Measurements from ENCODE around the gene CXCR6.

Gene CXCR6

DNA sequence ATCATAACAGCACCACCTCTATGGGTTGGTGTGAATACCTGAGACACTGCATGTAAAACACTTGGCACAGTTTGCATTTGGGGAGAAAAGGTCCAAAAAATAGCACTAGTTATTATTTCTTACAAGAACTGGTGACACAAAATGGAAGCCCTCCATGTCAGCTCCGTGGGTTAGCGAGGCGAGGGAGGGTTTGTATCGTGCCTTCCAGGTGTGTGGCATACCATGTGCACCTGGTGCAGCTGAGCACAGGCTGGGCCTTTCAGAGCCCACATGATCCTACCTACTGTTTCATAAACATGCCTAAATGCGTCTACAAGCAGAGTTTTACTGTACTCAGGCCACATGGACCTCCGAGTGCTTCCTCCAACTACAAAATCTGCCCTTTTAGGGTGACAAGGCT lies 5.6 kb downstream of the CXCR6 start:
- no peak for TF ChIP-seq ZNF274 (IDR thresholded peaks at IDR 0.05; ENCODE audit: low read depth, low read length)
- H3K4me3 ChIP-seq (ENCODE audit: low read length), result no peak overlapping the region

- TF ChIP-seq ZNF274 (IDR thresholded peaks at IDR 0.05; ENCODE audit: low read depth, low read length), result no peak
- no peak overlapping the region for H3K4me3 ChIP-seq (ENCODE audit: low read length)
Observed at GRCh38 chr3:45949432-45949831, 6.2 kb downstream of the CXCR6 start.

- TF ChIP-seq ZNF274 (IDR thresholded peaks at IDR 0.05; ENCODE audit: low read depth, low read length), result no peak
- H3K4me3 ChIP-seq (ENCODE audit: low read length), result no peak overlapping the region
Observed at GRCh38 chr3:45950131-45950530, 6.9 kb downstream of the CXCR6 start.

GRCh38 chr3:45950686-45951600 lies 7.7 kb downstream of the CXCR6 start:
- no peak overlapping the region for H3K4me3 ChIP-seq (ENCODE audit: low read length)
- TF ChIP-seq ZNF274 (IDR thresholded peaks at IDR 0.05; ENCODE audit: low read depth, low read length), result no peak

DNA sequence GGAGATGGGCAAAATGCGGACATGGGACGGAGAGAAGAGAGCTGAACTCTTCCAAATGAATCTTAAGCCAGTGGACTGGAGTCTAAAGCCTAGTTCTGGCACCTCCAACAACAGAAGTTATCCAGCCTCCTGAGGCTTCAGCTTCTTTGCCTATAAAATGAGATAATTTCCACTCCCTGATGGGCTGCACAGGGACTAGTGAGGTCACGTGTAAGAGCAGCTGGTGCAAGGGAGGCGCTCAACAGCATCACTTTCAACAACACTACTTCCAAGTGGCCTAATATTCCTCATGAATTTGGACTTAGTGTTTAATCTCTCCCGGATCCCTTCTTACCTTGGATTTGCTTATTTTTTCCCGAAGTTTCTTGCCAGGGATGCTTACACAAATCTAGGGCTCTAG lies 8.7 kb downstream of the CXCR6 start:
- TF ChIP-seq ZNF274 (IDR thresholded peaks at IDR 0.05; ENCODE audit: low read depth, low read length), result no peak
- no peak overlapping the region for H3K4me3 ChIP-seq (ENCODE audit: low read length)

DNA sequence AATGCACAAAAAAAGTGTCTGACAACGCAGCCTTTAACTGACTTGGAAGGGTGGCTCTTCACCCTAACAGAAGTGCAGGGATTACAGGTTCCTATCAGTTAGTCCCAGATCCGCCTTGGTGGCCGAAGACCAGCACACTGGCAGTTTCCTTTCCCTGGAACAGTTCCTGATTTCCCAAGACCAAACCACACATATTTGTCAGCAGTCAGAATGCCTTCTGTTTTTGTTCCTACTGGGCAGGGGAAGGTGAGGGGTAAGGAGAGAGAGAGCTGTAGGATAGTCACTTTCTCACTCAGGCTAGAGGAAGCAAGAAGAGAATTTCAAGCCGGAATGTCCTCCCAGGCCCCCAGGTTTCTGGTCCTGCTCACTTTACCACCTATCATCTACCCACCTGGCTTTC lies 9.2 kb downstream of the CXCR6 start:
- H3K4me3 ChIP-seq (ENCODE audit: low read length), result no peak overlapping the region
- TF ChIP-seq ZNF274 (IDR thresholded peaks at IDR 0.05; ENCODE audit: low read depth, low read length), result no peak

DNA sequence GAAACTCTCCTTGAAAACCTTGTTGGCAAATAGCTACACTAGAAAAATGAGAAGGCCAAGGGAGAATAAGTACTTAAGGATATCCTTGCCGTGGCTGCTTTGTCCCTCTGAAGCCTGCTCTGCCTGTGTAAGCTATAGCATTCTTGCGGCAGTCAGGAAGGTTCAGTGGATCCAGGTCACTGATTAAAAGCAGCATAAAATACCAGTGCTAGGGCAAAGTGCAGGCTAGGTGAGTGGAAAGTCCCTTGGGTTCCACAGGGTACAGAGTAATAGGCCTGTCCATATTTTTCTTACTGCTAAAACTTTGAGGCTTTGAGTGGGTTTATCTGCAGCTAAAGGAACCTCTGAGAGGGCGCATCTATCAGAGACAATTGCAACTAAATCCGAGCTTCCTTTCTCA lies 10.3 kb downstream of the CXCR6 start:
- H3K4me3 ChIP-seq (ENCODE audit: low read length), result no peak overlapping the region
- no peak for TF ChIP-seq ZNF274 (IDR thresholded peaks at IDR 0.05; ENCODE audit: low read depth, low read length)

- no peak overlapping the region for H3K4me3 ChIP-seq (ENCODE audit: low read length)
- no peak for TF ChIP-seq ZNF274 (IDR thresholded peaks at IDR 0.05; ENCODE audit: low read depth, low read length)
Observed at GRCh38 chr3:45954306-45954705, 11.0 kb downstream of the CXCR6 start.

DNA sequence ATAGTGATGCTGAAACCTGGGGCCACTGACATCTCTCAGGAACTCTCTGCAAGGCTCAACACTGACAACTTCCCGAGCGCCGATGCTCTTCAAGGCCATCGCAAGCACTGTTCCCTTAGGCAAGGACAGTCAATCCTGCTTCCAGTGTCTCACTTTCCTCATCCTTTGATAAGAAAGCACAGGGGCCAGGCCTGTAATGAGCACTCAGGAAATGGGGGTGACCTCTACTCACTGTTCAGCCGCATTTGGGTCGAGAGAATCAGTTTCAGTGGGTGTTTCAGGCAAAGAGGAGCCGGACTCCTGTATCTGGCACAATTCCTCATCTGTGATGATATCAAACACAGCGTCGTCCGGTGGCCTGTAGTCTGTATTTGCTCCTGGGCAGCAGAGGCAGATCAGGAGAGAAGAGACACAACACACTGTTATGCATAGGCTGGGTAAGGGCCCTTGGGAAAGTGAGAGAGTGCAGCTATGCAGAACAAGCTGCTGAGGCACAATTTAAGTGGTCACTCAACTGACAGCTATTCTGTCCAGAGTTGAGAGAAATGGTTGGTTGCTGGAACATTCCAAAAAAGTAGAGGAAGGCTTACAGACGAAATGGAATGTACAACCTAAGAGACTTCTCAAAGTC lies 11.9 kb downstream of the CXCR6 start:
- H3K4me3 ChIP-seq (ENCODE audit: low read length), result no peak overlapping the region
- TF ChIP-seq ZNF274 (IDR thresholded peaks at IDR 0.05; ENCODE audit: low read depth, low read length), result no peak

GRCh38 chr3:45955706-45956105 lies 12.4 kb downstream of the CXCR6 start:
- TF ChIP-seq ZNF274 (IDR thresholded peaks at IDR 0.05; ENCODE audit: low read depth, low read length), result no peak
- H3K4me3 ChIP-seq (ENCODE audit: low read length), result no peak overlapping the region

DNA sequence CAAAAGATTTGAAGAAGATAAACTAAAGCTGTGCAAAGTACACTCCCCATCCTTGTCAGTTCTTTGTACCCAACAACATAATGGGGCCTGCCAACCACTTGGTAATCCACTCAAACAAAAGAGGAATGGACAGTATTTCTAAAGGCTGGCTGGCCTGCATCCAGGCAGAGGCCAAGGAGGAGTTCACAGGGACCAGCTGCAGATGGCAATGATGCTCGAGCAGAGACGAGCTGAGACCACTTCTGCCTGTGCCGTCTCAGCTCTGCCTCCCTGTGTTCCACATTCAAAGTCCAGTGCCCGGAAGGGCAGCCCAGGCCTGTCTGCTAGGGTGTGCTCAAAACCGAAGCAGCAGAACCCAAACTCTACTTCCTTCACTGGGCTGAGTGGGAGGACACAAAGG lies 14.3 kb downstream of the CXCR6 start:
- no peak overlapping the region for H3K4me3 ChIP-seq (ENCODE audit: low read length)
- TF ChIP-seq ZNF274 (IDR thresholded peaks at IDR 0.05; ENCODE audit: low read depth, low read length), result no peak

DNA sequence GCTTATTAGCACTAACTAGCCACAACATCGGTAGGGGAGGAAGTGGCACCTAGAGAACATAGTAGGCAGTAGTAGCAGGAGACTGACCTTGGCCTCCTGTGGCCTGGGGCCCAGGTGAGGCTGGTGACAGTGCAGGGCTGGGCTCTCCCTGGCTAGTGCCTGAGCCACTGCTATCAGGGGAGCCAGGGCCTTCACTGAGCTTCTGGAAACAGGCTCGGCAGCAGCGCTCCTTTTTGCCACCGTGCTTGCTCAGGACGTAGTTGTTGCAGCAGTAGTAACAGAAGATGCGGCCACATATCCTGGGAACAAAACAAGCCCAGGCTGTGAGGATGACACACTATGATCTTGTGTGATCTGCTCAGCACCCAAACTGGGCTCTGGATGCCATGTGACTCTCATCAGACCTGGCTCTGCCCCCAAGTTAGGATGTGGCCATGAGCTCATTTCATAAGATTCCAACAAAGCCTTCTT lies 15.1 kb downstream of the CXCR6 start:
- no peak overlapping the region for H3K4me3 ChIP-seq (ENCODE audit: low read length)
- TF ChIP-seq ZNF274 (IDR thresholded peaks at IDR 0.05; ENCODE audit: low read depth, low read length), result no peak

GRCh38 chr3:45959201-45959600 lies 15.9 kb downstream of the CXCR6 start:
- no peak for TF ChIP-seq ZNF274 (IDR thresholded peaks at IDR 0.05; ENCODE audit: low read depth, low read length)
- no peak overlapping the region for H3K4me3 ChIP-seq (ENCODE audit: low read length)

DNA sequence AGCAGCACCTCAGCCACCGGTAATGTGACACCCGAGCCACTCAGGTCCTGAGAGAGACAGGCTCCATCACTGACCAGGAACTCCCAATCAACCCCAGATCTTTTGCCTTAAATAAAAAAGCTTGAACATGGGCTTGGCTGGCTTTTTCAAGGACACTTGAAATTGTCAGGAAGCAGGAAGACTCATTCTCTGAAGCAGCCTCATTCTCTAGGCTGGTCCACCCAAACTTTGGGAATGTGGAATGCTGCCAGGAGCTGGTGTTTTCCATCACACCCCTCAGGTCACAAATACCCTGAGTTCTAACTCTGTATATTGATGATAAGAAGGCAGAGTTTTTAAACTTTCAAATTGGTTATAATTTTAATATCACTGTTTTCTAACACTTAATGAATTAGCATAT lies 17.0 kb downstream of the CXCR6 start:
- no peak for TF ChIP-seq ZNF274 (IDR thresholded peaks at IDR 0.05; ENCODE audit: low read depth, low read length)
- no peak overlapping the region for H3K4me3 ChIP-seq (ENCODE audit: low read length)

- TF ChIP-seq ZNF274 (IDR thresholded peaks at IDR 0.05; ENCODE audit: low read depth, low read length), result no peak
- no peak overlapping the region for H3K4me3 ChIP-seq (ENCODE audit: low read length)
Observed at GRCh38 chr3:45962033-45962432, 18.8 kb downstream of the CXCR6 start.
